ENCODE results near the gene SMIM14.
"Not testable (repeated sequence)": the region's sequence is repeated elsewhere in the genome, so short reads cannot be mapped to it uniquely, and the experiment has no call there.

Gene SMIM14

DNA sequence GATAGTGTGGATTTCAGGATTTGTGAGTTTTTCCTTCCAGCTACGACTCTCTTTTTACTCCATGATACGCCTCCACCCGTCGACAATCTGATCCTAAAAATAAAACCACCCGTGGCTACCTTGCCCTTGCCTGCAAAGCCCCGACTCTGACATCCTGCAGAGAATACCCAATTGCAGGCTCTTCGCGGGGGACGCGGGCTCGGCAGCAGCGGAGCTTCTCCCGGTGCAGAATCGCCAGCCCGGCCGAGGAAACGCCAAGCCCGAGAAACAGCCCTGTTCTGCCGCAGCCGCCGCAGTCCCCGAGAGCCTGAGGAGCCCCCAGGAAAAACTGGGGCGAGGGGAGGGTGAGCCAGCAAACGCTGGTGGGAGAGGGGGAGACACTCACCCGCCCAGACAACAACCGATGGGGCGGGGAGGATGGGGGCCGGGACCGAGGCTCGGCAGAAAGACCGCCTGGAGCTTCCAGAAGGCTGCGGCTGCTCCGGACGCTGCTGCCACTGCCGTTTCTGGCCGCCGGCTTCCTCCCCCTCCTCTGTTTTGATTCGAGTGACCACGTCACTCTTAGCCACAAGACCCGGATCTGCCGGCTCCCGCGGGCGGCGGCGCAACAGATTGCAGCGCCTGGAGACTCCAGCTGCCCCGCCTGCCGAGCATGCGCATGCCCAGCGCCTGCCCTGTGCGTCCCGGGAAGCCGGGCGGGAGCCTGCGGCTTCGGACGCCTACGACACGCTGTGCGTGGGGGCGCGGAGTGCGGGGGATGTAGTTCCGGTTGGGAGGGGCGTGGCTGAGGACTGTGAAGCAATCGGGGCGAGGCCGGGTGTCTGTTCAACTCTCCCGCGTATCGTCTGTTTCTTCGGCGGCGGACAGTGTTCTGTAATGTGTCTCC is at the start of gene SMIM14:
Gene SMIM14, minus strand, starts transcription at position 512 of the 886 bp plus-strand sequence. CDS start 33,720 bp downstream, outside the sequence.
- DNase-seq (ENCODE audit: low spot score) = peak; percentile 85

DNA sequence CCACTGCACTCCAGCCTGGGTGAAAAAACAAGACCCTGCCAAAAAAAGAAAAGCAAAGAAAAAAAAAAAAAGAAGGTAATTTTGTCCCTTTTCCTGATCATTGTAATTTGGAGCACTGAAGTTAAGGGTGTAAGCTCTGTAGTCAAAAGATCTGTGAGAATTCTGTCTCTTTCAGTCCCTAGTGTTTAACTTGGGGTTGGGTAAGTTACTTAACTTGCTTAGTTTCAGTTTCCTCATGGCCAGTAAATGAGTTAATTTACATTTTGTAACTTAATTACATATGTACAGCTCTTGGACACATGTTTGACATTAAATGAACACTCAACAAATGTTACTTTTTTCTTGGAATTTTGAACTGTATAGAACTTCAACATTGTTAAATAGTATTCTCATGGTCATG is 48.3 kb upstream of the SMIM14 start:
- no peak for DNase-seq (ENCODE audit: low spot score)

DNA sequence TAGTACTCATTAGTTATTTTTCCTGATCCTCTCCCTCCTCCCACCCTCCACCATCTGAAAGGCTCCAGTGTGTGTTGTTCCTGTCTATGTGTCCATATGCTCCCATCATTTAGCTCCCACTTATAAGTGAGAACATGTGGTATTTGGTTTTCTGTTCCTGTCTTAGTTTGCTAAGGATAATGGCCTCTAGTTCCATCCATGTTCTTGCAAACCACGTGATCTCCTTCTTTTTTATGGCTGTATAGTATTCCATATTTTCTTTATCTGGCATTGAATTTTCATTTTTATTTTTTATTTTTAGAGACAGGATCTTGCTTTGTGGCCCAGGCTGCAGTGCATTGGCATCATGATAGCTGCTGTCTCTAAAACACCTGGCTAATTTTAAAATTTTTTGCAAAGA is 47.3 kb upstream of the SMIM14 start:
- DNase-seq (ENCODE audit: low spot score) = no peak

DNA sequence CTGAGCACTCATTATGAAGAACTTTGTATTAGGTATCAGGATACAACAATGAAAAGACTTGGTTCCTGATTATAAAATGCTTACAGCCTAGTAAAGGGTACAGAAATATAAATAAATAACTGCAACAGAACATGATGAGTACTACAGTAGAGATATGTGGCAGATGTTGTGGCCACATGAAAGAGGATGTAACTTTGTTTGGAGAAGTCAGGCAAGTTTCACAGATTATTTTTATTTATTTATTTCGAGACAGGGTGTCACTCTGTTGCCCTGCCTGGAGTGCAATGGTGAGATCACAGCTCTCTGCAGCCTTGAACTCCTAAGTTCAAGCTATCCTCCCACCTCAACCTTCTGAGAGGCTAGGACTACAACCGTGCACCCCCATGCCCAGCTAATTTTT is 43.5 kb upstream of the SMIM14 start:
- no peak for DNase-seq (ENCODE audit: low spot score)

DNA sequence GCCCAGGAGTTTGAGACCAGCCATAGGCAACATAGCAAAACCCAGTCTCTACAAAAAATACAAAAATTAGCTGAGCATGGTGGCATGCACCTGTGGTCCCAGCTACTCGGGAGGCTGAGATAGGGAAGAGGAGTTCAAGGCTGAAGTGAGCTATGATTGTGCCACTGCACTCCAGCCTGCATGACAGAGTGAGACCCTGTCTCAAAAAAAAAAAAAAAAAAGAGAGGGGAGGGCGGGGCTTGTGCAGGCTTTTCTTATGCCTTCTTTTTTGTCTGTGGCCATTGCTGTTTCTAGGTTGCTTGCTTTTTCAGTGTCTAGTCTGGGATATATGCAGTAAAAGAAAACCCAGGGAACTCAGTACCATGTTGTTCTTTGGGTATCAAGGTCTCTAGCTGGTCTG is 42.3 kb upstream of the SMIM14 start:
- not testable (repeated sequence) for DNase-seq (ENCODE audit: low spot score)

DNA sequence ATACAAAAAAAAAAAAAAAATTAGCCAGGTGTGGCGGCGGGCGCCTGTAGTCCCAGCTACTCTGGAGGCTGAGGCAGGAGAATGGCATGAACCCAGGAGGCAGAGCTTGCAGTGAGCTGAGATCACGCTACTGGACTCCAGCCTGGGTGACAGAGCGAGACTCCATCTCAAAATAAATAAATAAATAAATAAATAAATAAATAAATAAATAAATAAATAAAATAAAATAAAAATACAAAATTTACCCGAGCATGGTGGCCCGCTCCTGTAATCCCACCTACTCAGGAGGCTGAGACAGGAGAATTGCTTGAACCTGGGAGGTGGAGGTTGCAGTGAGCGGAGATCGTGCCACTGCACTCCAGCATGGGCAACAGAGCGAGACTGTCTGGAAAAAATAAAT is 37.0 kb upstream of the SMIM14 start:
- DNase-seq (ENCODE audit: low spot score) = not testable (repeated sequence)

DNA sequence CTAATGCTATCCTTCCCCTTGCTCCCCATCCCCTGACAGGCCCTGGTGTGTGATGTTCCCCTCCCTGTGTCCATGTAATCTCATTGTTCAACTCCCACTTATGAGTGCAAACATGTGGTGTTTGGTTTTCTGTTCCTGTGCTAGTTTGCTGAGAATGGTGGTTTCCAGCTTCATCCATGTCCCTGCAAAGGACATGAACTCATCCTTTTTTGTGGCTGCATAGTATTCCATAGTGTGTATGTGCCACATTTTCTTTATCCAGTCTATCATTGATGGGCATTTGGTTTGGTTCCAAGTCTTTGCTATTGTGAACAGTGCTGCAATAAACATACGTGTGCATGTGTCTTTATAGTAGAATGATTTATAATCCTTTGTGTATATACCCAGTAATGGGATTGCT is 31.6 kb upstream of the SMIM14 start:
- not testable (repeated sequence) for DNase-seq (ENCODE audit: low spot score)

DNA sequence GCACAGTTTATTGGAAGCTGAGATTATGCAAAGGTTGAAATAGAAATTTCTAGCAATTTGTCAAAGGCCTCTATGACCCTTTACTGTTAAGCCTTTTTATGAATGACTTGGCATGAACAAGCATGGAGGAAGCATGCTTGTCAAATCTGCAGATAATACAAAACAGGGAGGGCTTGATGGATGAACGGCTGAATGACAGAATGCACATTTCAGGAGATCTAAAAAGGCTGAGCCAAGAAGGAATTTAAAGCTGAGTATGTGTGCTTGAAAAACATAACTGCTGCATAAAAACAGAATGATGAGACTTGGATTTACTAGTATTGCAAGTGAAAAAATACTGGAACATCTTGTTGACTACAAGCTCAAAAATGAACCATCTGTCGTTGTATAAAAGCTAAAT is 30.2 kb upstream of the SMIM14 start:
- DNase-seq (ENCODE audit: low spot score) = no peak

DNA sequence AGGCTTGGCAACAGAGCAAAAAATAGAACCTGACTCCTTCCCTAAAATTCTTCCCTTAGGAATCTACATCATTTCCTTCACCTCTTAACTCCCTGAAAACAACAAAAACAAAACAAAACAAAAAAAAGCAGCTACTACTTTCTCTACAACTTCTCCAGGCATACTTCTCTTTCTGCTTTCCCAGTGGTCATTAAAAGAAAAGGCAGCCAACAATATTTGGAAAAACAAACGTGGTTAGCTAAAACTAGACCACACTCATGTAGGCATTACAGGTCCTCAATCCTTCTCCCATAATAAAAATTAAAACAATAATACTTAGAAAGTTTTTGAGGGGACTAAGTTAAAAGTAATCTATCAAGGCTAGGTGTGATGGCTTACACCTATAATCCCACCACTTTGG is 29.0 kb upstream of the SMIM14 start:
- no peak for DNase-seq (ENCODE audit: low spot score)

DNA sequence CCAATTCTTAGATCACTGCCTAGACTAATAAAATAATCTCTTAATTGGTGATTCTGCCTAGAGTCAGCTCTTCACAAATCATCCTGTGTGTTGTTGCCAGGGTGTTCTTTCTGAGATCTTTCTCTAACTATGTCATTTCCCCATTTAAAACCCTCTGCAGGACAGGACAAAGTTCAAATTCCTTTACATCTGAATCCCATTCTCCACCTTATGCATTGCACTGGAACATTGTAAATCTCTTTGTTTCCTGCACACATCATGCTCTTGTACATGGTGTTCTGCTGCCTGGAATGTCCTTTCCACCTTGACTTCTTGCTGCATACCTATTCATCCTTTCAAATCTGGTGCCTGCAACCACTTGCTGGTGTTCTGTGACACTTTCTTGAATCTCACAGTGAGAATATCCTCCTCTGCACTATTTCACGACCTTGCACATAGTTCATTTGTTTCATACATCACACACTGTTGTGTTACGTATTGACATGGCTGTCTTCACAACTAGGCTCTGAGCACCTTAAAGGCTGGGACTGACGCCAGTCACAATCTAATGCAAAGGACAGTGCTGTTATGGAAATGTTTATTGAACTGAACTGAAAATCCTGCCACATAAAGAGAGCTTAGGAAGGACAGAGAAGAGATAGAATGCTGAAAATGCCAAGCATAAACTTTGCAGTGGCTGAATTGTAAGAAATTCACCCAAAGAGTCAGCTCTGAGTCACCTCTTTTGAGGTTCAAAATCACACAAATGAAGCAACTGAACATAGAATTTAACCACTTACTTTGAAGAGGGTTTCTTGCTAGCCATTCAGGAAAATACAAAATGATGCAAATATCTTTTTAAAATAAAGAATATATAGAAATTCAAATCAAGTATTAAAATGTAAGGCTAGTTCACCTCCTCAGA is 26.4 kb upstream of the SMIM14 start:
- no peak for DNase-seq (ENCODE audit: low spot score)

DNA sequence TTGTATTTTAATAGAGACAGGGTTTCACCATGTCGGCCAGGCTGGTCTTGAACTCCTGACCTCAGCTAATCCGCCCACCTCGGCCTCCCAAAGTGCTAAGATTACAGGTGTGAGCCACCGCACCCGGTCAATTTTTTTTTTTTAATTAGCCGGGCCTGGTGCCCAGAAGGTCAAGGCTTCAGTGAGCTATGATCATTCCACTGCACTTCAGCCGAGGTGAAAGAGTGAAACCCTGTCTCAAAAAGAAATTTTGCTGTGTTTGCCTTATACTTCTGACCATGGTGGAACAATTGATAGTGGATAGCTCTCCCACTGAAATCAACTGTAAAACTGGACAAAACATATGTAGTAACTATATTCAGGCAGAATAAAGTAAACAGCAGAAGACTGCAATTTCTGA is 24.0 kb upstream of the SMIM14 start:
- no peak for DNase-seq (ENCODE audit: low spot score)

DNA sequence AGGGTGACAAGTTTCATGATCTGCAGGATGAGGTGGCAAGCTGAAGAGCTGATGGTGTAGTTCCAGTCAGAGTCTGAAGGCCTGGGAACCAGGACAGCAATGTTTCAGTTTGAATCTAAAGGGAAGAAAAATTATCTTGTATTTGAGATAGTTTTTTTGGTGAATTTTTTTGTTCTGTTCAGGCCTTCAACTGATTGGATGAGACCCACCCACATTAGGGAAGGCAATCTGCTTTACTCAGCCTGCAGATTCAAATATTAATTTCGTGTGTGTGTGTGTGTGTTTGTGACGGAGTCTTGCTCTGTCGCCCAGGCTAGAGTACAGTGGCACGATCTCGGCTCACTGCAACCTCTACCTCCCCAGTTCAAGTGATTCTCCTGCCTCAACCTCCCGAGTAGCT is 22.1 kb upstream of the SMIM14 start:
- no peak for DNase-seq (ENCODE audit: low spot score)

DNA sequence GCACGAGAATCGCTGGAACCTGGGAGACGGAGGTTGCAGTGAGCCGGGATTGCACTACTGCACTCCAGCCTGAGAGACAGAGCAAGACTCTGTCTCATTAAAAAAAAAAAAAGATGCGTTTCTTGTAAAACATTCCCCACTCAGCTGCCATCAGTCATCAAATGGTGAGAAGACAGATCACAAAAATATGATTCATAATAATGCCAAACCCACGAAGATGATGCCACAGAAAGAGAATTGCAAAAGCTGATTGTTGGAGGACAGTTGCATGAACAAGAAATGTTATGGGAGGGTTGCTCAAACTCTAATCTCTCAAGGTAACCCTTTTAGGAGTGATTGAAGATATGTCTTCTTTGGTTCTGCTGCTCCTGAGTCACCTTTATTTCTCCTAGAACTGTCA is 21.4 kb upstream of the SMIM14 start:
- no peak for DNase-seq (ENCODE audit: low spot score)

DNA sequence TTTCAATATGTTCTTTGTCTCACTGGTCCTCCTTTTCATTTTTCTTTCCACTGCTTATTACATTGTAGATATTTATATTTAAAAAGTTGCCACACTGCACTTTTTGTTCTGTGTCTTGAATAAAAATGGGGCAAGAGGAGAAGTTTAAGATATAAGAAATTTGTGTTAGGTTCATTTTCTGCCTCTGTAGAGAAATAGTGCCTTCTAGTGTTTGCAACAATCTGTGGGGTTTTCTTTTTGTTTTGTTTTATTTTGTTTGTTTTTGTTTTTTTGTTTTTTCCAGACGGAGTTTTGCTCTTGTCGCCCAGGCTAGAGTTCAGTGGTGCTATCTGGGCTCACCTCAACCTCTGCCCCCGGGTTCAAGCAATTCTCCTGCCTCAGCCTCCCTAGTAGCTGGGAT is 20.1 kb upstream of the SMIM14 start:
- no peak for DNase-seq (ENCODE audit: low spot score)

DNA sequence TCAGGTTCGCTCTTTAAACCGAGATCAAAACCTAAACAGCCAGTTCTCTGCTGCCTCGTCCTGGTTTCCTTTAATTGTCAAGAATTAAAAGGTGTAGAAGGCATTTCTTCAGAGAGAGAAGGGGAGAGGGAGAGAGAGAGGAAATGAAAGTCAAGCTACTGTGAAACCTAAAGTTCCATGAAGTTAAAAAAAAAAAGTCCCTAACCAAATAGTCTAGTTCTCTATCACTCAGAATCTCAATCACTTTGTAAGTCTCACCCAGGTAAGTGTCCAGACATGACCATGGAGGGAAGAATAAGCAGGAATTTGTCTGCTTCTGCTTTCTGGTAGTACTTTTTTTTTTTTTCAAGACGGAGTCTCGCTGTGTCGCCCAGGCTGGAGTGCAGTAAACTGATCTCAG is 18.8 kb upstream of the SMIM14 start:
- DNase-seq (ENCODE audit: low spot score) = no peak

DNA sequence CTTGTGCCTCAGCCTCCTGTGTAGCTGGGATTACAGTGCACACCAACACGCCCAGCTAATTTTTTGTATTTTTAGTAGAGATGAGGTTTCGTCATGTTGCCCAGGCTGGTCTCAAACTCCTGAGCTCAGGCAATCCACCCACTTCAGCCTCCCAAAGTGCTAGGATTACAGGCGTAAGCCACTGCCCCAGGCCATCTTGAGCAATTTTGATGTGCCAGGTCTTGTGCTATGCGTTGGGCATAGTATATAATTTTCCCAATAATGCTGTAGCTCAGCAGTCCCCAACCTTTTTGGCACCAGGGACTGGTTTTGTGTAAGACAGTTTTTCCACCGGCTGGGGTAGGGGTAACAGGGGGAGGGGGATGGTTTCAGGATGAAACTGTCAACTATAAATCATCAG is 18.0 kb upstream of the SMIM14 start:
- DNase-seq (ENCODE audit: low spot score) = not testable (repeated sequence)

DNA sequence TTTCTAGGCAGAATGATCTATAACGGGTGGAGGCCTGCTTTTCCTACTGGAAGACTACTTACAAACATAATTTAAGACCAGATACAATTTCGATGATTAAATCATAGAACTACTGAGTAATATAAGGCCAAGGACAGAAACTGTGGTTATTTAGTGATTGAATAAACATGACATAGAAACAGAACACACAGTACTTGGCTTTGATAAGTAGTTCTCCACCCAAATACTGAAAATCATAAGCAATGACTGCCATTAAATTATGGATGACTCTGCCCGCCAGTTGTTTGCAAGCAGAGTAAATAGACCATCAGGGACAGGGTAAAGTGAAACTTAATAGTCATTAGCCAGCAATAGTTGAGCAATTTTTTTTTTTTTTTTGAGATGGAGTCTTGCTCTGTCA is 17.2 kb upstream of the SMIM14 start:
- DNase-seq (ENCODE audit: low spot score) = no peak

DNA sequence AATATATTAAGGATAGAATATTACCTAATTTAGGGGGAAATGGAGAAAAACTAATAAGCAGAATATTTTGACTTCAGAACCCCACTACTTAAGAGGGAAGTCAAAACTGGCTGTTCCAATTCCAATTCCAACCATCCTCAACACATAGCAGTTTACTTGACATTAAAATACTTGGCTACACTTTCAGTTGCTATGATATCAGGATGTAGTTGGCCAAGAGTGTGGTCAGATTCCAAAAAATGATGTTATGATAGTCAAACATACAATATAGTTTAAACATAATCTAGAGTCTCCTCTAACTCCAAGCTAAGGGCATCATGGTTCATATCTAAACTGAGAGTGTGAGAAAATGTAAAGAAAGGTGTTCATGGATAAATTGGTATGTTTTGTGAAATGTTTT is 16.5 kb upstream of the SMIM14 start:
- no peak for DNase-seq (ENCODE audit: low spot score)

DNA sequence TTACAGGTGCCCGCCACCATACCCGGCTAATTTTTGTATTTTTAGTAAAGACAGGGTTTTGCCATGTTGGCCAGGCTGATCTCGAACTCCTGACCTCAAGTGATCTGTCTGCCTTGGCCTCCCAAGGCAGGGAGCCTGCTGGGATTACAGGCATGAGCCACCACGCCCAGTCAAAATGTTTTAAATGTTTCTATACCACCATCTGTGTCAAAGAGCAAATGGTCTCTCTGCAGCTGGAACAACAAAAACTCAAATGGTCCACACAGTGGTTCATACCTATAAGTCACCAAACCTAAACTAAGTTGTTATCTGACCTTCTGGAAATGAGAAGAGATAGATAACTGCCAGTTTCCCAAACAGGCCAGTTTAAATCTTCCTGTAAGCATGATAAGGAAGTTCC is 12.9 kb upstream of the SMIM14 start:
- not testable (repeated sequence) for DNase-seq (ENCODE audit: low spot score)

DNA sequence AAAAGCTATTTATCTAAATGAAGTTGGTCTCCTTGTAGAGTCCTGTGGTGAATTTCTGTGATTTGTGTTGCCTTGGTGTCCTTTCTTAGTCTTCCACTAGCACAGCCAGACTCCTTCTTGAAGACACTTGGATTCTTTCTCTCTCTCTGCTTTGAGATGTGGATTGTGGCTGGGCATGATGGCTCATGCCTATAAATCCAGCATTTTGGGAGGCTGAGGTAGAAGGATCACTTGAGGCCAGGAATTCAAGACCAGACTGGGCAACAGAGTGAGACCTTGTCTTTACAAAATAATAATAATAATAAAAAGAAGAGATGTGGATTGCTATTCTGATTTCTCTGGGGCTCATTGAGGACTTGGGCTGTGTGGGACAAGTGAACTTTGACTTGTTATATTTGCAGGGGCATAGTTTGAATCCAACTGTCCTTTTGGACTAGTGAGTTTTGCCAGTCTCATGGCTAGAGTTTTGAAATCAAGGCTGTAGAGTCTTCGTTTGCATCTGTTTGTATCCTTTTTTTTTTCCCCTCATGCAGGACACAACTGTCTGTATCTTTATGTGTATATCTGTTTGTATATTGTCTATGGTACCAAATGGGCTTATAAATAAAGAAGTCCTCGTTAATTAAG is 11.1 kb upstream of the SMIM14 start:
- no peak for DNase-seq (ENCODE audit: low spot score)

DNA sequence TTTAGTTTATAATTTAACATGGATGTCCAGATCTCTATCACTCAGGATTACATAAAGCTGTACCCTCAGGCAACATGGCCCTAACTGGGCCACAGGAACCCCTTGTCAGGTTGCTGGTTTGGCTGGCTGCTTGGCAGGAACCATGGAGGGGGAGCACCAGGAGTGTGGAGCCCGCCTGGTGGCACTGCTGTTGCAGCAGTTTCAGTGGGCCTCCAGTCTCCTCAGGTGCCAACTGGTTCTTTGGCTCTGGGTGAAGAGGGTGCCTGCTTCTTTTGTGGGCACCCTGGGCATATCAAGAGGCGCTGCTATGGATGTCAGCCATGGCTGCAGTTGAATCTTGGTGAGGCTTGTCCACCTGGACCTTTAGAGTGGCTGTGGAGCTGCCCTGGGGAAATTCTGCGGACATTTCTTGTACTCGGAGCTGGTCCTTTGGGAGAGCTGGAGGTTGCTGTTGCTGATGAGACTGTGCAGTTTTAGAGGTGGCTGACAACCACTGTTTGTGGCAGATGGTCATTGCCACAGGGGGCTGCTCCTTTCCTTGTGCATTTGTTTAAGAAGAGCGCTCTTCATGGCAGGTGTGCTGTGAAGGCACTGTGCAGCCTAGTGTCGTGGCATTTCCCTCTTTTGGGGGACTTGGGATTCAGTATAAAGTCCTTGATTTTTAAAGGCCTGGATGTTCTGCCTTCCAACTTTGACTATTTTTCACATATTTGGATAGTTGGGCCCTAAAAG is 10.3 kb upstream of the SMIM14 start:
- DNase-seq (ENCODE audit: low spot score) = no peak

DNA sequence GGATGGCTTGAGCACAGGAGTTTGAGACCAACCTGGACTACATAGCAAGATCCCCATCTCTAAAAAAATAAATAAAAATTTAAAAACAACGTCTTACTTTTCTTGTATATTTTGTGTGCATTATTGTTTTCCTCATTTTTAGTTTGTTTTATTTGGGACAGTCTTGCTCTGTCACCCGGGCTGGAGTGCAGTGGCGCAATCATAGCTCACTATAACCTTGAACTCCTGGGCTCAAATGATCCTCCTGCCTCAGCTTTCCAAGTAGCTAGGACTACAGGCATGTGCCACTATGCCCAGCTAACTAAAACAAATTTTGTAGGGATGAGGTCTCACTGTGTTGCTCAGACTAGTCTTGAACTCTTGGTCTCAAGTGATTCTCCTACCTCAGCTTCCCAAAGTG is 9.5 kb upstream of the SMIM14 start:
- no peak for DNase-seq (ENCODE audit: low spot score)
